Limb (tissue), 2 donors: ENCODE results near the gene LRRC74A.

Experiments used
- DNase-seq, 2 donors: peaks; one replicate each; pipeline ENCODE4 v3.0.0-alpha.2; 2016; ENCODE audit errors: extremely low spot score in 2 of 2

Gene LRRC74A

DNA sequence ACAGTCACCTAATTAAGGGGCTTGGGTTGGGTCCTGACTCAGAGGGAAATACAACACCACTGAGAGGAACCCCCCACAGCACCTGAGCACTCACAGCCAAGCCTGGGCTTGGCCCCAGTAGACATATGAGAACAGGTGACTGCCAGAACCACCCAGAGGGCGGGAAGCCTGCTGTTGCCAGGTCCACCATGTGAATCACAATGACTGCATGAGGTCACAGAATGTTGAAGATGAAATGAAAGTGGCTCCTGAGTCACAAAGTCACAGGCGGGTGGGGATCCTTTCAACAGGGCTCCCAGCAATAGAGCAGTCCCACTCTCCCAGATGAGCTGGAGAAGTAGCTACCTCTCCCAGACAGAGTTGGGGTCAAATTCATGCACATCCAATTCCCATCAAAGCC is at the start of gene LRRC74A:
TSS of gene LRRC74A (plus strand) at position 287 of the 400 bp plus-strand sequence. CDS start 290 bp downstream, outside the sequence.
- DNase-seq, result no peak

DNA sequence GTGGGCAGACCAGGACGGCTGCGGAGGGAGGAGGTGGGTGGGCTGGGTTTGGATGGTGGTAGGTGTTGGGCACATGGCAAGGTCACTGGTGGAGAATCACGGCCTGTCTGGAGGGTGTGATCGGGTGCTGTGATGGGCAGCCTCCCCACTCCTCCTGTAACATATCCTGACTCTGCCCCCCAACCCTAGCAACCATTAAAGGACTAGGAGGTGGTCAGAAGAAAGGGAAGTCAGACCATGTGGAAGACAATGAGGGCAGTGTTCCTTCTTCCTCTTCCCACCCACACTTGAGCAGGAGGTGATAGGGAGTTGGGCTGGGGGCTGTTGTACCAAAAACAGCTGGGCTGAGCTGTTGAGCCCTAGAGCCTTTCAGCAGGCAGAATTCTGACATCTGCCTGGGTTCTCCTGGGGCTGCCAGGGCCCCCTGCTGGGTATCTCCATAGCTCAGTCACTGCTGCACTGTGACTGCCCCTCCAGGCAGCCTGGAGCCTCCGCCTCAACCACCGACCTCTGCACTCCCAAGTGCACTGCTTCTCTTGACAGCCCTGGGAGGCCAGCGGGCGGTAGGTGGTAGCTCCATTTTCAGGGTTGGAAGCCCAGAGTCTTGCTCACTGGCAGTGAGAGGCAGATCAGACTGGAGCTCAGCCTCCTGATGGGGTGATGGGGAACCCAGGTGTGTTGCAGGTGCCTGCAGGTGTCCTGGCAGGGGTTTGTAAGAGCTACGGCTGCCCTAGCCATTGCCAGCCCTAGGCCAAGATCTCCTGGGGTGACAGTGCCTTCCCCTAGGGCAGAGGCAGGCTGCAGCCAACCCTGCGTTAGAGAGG is 49.6 kb upstream of the LRRC74A start:
- no peak for DNase-seq

DNA sequence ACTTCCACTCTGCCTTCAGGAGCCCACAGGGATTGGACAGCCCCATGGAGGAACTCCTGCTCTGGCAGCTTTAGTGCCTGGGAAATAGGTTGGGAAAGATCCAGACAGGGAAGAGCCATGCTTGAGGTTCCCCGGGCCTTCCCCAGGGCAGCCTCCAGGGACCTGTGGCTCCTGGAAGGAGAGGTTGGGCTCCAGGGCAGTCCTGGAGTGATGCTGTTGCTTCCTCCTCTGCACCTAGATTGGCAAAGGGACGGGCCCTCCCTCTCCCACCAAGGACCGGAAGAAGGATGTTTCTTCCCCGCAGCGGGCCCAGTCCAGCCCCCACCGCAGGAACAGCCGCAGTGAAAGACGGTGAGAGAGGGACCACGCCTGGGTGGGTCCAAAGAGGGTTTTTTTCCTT is 48.5 kb upstream of the LRRC74A start:
- no peak for DNase-seq

DNA sequence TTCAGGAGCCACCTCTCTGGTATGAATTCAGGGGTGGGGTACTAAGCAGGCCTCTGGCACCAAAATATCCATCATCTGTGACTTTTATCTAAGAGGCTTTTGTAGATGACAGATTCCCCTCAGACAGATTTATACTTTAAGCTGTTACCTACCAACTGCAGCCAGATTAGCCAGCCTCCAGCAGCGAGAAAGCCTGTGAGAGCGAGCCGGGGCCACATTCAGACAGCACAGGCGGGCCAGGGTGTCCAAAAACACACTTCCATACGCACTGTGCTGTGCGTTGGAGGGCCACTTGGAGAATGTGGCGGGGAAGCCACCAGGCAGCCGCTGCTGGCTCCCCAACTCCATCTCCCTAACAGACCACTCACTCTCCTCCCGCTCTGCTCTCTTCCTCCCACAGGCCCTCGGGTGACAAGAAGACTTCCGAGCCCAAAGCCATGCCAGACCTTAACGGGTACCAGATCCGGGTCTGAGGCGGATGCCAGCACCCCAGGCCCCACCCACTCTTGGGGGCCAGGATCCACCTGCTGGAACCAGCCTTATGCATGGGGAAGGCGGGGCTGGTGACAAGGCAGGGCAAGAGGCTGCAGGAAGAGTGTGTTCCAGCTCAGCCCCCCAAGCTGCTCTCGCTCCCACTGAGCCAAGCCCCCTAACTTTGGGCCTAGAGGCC is 47.5 kb upstream of the LRRC74A start:
- DNase-seq, result no peak

DNA sequence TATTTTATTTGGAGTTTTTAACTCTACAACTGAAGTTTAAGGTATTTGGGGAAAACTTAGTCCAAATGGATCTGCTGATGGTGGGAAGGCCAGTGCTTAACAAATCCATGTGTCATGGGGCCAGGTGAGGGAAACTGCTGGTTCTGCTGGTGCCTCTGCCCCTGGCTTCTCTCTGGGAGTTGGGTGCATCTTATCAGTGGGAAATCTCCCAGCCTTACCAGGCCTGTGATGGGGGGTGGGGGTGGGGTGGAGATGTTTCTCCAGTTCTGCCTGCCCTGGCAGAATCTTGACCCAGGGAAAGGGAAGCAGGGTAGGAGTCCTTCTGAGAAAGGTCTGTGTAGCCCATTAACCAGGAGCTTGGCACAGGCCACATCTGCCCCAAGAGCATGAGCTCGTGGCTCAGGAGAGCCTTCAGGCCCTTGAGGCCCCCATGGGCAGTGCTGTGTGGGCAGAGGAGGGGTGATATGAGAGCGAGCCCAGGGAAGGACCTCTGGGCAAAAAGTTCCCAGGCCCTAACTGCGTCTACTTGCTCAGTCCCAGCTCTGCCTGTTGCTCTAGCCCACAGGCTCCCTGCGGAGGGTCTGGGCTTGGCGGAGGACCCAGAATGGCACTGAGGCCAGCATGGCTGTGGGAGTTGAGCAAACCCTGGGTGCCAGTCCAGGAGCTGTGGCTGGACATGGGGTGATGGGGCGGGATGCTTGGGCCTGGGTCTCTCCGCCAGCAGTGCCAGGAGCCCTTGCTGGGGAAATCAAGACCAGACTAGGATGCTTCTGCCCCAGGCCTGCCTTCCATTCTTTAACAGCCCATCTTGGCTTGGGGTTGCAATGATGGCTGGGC is 46.8 kb upstream of the LRRC74A start:
- no peak for DNase-seq

DNA sequence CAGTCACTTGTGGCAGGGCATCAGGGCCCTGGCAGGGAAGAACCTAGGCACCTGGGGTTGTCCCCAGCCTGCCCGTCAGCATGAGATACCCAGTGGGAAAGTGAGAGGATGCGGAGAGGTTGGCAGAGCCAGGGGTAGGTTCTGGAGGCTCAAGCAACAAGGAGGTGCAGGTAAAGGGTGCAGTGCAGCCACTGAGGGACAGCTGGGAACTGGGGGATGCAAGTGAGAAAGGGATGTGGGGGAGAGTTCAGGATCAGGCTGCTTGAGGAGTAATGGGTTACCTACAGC is 46.2 kb upstream of the LRRC74A start:
- no peak for DNase-seq

DNA sequence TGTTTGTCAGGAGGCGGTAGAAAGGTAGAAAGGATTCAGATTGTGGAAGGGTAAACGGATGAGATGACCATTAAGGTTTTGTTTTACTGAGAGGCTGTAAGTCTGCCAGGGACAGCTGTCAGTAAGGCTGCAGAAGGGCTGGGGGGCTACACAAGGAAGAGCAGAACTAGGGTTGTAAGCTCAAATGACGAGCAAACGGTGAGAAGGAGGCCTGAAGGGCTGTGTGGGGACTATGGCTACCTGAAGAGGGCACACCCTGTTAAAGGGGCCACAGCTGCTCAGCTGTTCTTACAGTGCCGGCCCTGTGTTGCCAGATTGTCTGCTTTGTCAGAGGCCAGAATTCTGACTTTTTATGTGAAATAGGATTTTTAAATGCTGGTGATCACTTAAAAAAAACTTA is 45.8 kb upstream of the LRRC74A start:
- DNase-seq, result no peak

DNA sequence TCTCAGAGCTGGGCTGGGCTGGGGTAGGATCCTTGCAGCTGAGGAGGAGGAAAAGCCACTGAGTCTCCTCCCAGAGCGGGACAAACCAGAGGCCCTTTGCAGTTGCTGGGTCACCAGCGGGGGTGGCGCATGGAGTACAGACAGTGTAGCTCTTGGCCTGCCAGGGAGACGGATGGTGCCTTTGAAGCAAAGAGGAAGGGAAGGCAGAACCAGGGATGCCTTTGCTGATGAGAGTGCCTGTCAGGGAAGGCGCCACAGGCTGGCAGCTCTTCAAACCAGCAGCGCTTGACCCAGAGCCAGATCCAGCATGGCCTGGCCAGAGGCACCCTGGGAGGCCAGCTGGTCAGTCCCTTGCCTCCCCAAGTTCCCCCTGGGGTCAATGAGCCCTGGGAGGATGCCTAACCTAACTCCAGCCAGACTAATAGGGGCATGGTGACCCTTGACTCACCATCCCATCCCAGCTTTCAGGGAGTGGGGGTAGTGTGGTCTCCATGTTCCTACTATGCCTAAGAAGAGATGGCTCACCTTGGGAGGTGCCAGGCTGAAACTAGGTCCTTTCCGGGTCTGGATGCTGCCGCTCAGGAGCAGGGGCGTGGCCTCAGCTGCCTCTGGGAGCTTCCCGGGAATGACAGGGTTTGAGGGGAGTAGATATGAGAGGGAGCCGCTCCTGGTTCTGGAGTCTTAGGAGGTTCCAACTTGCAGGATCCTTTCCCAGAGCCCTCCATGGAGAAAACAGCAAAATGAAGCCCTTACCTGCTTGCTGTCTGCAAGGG is 45.1 kb upstream of the LRRC74A start:
- DNase-seq, result no peak

DNA sequence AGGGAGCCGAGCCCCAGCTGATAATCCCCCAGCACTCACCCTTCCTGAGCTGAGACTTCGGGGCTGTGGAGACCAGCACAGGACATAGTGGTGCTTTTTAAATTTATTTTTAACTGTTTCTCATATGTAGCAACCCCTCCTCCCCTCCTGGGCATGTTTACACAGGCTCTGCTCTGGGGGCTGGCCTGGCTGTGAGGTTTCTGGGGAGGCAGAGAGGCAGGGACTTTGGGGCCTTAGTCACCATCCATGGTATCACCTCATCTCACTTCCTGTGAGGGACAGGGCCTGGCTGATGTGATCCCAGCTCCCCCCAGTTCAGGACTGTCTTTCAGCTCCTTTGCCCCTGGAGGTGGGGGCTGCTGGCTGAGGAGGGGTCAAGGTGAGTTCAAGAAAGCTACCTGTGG is 44.6 kb upstream of the LRRC74A start:
- no peak for DNase-seq

DNA sequence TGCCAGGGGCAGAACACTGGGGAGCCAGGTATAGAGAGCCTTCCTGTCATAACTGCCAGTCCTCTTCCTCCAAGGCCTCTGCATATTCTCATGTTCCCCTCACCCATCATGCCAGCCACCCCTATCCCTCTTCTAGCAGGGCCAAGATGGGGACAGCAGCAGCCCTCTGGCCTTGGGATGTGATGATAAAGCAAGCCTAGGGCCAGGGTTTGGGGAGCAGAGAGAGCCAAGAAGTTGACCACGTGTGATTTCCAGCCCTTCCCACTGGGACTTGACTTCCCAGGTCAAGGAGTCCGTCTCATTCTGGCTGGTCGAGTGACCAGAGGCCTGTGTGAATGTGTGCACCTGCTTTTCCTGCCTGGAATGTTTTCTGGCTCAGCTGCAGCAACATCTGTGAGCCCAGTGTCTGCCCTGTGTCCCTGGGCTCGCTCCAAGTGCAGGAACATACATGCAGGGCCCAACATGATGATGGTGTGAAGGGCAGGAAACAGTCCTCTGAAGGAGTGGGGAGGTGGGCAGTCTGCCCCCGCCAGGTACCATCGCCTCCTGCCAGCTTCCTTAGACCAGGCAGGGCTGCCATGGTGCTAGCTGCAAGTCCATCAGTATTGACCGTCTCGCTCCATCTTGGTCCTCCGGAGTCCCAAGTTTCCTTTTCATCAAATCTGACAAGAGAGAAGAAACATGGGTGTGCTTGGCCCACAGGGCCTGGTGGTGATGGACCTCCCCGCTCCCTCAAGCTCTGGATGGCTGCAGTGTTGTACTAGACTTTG is 43.9 kb upstream of the LRRC74A start:
- DNase-seq, result no peak

DNA sequence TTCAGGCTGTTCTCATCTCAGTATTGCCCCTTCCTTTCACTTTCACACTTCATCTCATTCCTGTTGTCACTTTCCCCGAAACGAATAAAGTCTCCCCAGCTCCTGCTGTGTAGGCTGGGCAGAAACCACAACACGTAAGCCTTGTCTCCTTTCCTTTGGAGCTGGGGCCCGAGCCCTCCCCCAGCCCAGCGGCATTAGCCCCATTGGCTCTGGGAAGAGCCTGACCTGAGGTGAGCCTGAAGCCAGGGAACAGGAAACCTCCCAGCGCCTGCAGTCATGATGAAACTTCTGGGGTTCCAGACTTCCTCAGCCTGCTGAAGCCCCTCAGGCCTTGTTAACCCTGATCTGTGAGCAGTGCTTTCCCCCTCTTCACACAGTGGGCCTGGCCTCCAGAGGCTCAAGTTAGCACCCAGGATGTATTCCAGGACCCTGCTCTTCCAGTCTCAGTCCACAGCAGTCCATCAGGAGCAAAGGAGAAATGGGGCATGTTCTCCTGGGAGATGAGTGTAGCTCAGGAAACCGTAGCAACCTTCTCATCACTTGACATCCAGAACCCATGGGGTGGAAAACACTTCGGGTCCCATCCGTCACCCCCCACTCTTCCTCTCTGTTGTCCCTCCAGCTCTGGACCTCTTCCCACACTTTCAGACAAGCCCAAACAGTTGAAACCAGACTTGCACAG is 43.2 kb upstream of the LRRC74A start:
- no peak for DNase-seq

DNA sequence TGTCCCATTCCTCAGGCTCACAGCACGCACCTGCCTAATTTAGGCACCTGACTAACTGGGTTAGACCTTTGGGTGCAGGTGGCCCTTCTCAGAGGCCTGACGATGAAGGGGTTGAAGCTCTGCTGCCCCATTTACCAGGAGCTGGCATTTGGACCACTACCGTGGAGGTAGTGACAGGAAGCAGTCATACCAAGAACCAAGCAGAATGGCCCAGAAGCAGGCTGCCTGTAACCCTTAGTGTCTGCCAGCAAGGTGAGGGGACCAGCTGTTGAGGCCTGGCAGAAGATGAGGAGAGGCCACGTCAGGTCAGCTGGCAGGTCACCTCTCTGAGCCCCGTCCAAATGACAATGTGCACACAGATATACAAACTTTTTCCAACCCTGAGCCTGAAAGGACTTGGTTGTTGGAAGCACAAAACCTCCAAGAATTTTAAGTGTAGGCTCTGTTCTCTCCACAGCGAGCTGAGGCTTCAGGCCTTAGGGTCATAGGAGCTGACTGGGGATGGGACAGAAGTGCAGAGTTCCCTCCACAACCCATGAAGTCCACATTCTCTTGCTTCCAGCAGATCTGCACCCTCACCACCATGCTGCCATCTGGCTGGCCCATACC is 41.8 kb upstream of the LRRC74A start:
- DNase-seq, result no peak

DNA sequence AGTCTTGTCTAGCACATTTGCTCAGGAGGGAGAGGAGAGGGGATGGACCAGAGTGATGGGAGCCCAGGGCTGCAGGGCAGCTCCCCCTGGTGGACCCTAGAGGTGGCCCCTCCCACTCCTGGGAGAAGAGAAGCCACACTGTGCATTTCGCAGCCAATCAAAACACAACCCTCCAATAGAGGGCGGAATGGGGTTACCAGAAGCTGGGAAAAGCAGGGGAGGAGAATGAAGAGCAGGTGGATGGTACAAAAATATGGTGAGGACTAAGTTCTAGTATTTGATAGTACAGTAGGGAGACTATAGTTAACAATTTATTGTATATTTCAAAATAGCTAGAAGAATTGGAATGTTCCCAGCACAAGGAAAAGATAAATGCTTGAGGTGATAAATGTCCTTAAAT is 41.3 kb upstream of the LRRC74A start:
- peak; percentile 65 to 77 for DNase-seq

DNA sequence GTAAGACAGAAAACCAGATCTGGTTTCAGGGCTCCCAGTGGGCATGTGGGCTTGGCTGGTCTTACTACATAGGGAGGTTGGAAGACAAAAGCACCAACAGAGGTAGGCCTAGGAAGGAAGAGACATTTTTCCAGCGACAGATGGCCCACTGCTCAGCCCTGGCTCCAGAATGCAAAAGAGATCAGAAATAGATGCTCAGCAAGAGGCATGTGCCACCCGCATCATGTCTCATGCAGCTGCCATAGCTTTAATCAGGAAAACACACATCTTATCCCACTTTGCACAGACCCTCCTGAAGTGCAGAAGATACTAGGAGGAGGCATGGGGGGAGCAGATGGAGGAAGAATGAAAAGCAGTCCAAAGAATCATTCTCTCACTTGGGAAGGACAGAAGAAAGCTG is 39.6 kb upstream of the LRRC74A start:
- DNase-seq, result no peak

DNA sequence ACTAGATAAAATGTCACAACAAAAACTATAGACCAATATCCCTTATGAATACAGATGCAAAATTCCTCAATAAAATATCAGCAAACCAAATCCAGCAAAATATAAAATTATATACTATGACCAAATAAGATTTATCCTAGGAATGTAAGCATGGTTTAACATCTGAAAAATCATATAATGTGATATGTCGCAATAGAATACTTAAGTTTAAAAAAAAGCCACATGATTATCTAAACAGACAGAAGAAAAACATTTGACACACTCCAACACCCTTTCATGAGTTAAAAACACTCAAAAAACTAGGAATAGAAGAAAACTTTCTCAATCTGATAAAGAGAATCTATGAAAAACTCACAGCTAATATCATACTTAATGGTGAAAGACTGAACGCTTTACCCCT is 33.8 kb upstream of the LRRC74A start:
- DNase-seq, result no peak

DNA sequence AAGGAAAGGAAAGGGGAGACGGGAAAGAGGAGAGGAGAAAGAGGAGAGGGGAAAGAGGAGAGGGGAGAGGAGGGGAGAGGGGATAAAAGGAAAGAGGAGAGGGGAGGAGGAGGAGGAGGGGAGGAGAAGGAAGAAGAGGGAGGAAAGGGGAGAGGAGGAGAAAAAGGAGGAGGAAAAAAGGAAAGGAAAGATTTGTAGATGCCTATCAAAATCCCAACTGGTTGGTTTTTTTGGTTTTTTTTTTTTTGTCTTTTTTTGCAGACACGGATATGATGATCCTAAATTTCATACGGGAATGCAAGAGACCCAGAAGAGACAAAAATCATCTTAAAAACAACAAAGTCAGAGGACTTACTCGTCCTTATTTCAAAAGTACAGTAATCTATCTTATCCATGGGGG is 32.9 kb upstream of the LRRC74A start:
- DNase-seq, result no peak

DNA sequence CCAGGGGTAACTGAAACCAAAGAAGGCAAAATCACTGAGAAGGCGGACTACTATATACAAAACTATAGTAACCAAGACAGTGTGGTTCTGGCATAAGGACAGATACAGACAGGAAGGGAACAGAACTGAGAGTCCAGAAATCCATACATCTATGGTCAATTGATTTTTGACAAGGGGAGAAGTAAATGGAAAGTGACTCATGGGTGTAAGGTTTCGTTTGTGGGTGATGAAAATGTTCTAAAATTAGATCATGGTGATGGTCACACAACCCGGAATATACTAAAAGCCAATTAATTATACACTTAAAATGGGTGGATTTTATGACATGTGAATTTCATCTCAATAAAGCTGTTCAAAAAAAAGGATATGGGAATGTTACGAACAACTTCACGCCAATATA is 32.3 kb upstream of the LRRC74A start:
- DNase-seq, result no peak

DNA sequence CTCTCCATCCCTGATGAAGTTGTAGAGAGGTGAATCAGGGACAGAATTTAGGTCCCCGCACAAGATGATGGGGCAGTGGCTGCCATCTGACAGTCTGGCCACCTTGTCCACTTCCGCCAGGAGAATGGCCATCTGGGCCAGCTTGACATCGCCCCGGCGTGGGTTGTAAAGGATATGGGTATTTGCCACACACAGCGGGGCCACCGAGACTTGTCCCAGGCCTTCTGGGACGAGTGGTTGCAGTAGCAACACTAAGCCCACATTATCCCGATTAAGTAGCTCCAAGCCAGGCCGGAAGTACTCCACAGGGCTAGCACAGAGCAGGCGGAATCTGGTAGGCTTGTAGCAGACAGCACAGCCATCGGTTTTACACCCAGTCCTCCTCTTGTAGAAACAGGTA is 19.8 kb upstream of the LRRC74A start:
- no peak for DNase-seq

DNA sequence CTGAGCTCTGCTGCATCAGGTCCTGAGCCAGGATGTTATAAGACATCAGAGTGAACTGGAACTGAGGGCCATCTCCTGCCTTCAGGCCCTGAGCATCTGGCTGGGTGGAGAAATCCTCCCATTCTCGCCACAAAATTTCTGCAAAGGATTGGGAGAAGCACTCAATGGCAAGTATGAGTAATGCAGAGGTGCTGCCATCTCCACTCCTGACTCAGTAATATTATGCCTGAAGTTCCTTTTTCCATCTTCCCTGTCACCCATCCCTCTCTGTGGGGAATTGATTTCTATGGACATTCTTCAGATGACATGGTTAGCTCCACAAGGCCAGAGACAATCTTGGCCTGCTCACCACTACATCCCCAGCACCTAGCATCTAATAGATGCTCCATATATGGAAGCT is 18.2 kb upstream of the LRRC74A start:
- no peak for DNase-seq

DNA sequence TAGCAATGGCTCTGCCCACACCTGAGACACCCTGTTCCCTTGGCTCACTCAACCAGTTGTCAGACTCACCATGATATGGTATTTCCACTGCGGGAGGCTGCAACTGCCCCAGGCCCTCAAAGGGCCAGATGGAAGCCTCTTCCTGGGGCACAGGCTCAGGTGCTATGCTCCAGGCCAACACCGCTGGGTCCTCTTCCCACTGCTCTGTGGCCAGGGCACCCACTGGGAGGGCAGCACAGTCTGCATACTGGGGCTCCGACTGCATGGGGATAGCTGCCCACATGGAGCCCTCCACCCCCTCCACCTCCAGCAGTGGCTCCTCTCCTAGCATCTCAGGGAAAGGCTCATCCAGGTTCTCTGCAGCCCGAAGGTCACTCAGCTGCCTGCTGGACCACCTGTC is 17.2 kb upstream of the LRRC74A start:
- DNase-seq, result no peak
